GM18867 (cell line): Measurements from ENCODE around the gene APPL2.
"Not testable (repeated sequence)": the region's sequence is repeated elsewhere in the genome, so short reads cannot be mapped to it uniquely, and the experiment has no call there.

Experiments used
- ATAC-seq: cut with Tn5 transposase; IDR thresholded peaks from one replicate; pipeline ENCODE4 v1.9.1; 2021; ENCODE audit warnings: mild to moderate bottlenecking, moderate library complexity; ENCODE audit not compliant: unreplicated experiment

Gene APPL2

DNA sequence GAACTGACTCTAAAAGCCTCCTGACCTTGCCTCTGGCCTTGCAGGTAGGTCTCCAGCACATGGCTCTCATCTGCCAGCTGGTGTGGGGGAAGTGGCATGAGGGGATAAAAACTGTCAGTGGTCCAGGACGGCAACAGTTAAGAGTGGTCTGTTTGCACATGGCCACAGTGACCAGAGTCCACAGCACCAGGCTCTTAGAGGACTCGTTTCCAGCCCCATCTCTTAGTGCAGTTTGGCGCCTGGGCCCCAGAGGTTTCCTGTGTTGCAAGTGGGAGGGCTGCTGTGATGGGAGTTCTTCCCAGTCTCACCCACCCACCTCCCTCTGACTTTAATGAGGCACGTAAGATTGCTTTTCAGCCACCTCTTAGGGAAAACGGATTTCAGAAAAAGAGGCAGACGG lies 37.0 kb downstream of the APPL2 start:
- ATAC-seq: no peak

- no peak for ATAC-seq
Observed at GRCh38 chr12:105196090-105196489, 39.9 kb downstream of the APPL2 start.

GRCh38 chr12:105194947-105195346 lies 41.0 kb downstream of the APPL2 start:
- ATAC-seq: no peak

- ATAC-seq: no peak
Observed at GRCh38 chr12:105192624-105193225, 43.2 kb downstream of the APPL2 start.

- ATAC-seq: no peak
Observed at GRCh38 chr12:105190530-105190929, 45.4 kb downstream of the APPL2 start.

DNA sequence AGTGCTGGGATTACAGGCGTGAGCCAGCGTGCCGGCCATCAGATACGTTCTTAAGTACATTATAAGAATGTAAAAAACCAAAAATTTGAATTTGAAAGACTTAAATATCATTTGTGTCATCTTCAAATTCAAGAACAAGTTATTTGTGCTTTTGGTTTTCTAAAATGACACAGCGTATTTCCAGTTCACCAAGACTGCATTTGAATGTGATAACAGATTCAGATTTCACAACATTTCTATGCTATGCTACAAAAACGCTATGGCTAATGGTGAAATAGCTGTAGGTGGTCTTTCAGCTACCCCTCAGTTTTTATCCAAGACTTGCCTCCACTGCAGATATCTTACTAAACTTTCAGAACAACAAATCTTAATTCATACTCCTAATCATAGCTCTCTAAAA lies 46.7 kb downstream of the APPL2 start:
- ATAC-seq: no peak

- ATAC-seq: not testable (repeated sequence)
Observed at GRCh38 chr12:105183976-105184375, 52.0 kb downstream of the APPL2 start.

GRCh38 chr12:105183406-105183805 lies 52.6 kb downstream of the APPL2 start:
- ATAC-seq: not testable (repeated sequence)

- not testable (repeated sequence) for ATAC-seq
Observed at GRCh38 chr12:105179114-105179513, 56.9 kb downstream of the APPL2 start.

DNA sequence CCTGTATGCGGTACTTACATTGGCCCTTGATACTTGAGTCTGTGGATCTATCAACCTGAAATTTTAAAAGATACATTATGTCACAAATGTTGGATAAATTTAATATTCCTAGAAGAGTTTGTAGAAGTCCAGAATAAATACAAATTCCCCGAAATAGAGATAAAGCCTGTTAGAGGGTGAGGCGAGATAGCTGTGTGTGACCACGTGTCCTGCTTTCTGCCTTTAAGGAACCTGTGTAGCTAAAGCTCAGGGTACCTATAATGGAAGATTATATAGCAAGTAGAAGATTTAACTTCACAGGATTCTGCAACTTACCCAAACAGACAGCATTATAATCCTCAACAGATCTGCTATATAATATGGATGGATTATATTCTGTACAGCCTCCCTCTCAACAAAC lies 58.8 kb downstream of the APPL2 start:
- ATAC-seq: no peak

DNA sequence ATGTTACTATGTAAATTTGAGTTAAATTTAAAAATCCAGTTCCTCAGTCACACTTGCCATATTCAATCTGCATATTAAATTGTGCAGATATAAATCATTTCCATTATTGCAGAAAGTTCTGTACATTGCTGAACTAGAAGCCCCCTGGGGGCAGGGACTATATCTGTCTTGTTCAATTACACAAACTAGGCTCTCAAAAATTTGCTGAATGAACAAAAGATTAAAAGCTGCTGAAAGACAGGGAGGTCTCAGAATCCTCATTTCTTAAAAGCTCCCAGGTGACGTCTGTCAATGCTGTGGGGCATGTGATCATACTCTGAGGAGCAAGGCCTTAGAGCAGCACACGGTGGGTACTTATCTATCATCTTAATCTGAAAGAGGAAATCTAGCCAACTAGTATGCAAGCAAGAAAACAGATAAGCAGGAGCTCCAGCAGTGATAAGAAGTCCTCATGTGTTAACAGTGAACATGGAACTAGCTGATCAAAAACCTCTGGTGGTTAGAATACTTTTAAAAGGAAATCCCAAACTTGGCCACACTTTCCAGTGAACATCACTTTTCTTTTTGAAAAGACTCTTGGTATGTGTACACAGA lies 60.5 kb downstream of the APPL2 start:
- no peak for ATAC-seq

- no peak for ATAC-seq
Observed at GRCh38 chr12:105171691-105172436, 64.1 kb downstream of the APPL2 start.

DNA sequence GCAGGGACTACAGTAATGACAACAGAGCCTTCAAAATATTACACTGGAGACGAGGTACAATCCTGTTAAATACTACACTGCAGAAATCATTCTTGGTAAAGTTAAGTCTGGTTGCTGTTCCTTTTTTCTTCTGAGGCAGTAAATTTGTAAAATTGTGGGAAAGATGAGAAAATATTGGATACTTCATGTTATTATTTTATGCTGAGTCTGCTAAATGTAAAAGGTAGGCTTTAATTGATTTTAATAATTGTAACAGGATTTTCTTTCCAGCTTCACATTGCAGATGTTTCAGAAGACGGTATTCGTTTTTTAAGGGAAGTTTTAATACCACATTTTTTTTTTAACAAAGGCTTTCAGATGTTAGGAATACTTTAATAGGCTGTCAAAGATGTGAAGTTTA lies 65.8 kb downstream of the APPL2 start:
- ATAC-seq: no peak

GRCh38 chr12:105168006-105168405 lies 68.0 kb downstream of the APPL2 start:
- ATAC-seq: no peak

DNA sequence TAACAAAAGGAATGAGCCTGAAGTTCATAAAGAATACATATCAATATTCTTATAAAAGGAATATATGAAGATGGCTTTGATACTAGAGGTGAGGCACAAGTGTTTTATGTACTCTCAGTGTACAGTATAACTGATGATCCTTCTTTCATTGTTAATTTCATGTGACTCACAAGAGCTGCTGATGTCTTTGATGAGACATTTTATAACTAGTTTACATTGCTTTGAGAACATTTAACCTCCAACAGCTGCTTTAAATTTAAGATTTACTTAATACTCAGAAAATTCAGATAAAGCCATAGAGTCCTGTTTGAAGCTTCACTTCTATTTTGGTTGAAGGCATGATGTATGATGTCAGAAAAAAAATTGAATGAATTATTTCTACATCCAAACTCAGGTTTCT lies 68.6 kb downstream of the APPL2 start:
- no peak for ATAC-seq

DNA sequence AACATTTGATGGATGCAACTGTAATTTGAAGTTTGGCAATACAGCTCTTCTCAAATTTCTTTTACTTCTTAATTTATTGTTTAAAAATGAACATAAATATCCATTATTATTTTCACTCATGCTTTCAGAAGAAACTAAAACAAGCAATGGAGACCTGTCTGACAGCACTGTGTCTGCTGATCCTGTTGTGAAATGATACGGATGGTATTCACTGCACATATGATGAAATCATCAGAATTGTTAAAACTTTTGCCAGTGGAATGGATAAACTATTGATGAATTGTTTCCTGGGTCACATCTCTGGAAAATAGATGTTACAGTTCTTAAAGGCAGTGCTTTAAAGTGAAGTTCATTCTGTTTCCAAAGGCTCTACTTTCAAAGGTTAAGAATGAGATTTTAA lies 69.2 kb downstream of the APPL2 start:
- no peak for ATAC-seq

DNA sequence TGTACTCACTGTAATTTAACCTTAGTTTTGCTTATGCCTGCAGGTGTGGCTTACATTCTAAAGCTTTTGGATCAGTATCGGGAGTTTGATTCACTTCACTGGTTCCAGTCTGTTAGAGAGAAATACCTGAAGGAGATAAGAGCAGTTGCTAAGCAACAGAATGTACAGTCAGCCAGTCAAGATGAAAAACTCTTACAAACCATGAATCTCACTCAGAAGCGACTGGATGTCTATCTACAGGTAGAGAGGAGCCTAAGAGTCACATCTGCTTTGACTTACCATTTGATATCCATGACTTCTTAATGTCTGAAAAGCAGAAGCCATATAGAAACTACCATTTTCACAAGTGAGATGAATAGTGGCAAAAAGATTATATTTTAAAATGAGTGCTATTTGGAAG lies 71.9 kb downstream of the APPL2 start:
- ATAC-seq: no peak

- no peak for ATAC-seq
Observed at GRCh38 chr12:105162174-105162573, 73.8 kb downstream of the APPL2 start.

GRCh38 chr12:105158876-105159275 lies 77.1 kb downstream of the APPL2 start:
- no peak for ATAC-seq

- no peak for ATAC-seq
Observed at GRCh38 chr12:105157606-105158005, 78.4 kb downstream of the APPL2 start.

GRCh38 chr12:105156260-105156659 lies 79.7 kb downstream of the APPL2 start:
- ATAC-seq: no peak

DNA sequence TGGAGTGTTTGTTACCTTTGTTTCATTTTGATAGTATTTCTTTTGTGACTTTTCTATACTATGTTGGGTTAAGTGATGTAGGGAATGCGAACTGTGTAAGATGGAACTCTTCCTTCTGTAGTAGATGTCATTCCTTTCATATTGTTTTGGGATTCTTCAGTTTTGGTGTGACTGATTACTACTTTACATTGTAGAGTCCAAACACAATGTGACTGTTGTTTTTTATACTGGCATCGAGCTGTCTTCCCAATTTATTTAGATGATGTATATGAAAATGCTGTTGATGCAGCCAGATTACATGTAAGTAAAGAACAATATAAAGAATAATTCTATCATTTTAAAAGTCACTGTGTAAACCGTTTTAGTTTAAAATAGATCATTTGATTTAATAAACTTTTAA lies 93.7 kb downstream of the APPL2 start:
- ATAC-seq: no peak
